Jurkat, Clone E6-1 (cell line): Measurements from ENCODE around the gene SOS2.
"Not testable (repeated sequence)": the region's sequence is repeated elsewhere in the genome, so short reads cannot be mapped to it uniquely, and the experiment has no call there.

ENCODE experiments used
- DNase-seq: peaks from one replicate; pipeline ENCODE4 v3.0.0-alpha.2; 2011; ENCODE audit warnings: low read depth, low spot score
- H3K4me3 ChIP-seq: 2 replicates; pipeline ENCODE4 v1.5.1; 2011; ENCODE audit warnings: mild to moderate bottlenecking, low read length, control low read depth, moderate library complexity

Gene SOS2

GRCh38 chr14:50091240-50091913, 140.0 kb downstream of the SOS2 start:
- no peak overlapping the region for H3K4me3 ChIP-seq
- DNase-seq = no peak

DNA sequence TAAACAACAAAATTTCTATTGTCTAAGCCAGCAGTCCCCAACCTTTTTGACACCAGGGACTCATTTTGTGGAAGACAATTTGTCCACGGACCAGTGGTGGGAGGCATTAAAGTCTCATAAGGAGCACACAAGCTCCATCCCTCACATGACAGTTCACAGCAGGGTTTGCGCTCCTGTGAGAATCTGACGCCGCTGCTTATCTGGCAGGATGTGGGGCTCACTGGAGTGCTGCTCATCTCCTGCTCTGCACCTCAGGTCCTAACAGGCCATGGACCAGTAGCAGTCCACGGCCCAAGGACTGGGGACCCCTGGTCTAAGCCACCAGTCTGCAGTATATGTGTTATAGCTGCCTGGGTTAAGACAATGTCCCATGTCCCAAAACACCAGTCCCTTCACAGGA, 142.2 kb downstream of the SOS2 start:
- no peak overlapping the region for H3K4me3 ChIP-seq
- DNase-seq = no peak

- DNase-seq = no peak
- H3K4me3 ChIP-seq = no peak overlapping the region
Measured at GRCh38 chr14:50088731-50089130, 142.6 kb downstream of the SOS2 start.

- H3K4me3 ChIP-seq = no peak overlapping the region
- DNase-seq = no peak
Measured at GRCh38 chr14:50088117-50088515, 143.3 kb downstream of the SOS2 start.

DNA sequence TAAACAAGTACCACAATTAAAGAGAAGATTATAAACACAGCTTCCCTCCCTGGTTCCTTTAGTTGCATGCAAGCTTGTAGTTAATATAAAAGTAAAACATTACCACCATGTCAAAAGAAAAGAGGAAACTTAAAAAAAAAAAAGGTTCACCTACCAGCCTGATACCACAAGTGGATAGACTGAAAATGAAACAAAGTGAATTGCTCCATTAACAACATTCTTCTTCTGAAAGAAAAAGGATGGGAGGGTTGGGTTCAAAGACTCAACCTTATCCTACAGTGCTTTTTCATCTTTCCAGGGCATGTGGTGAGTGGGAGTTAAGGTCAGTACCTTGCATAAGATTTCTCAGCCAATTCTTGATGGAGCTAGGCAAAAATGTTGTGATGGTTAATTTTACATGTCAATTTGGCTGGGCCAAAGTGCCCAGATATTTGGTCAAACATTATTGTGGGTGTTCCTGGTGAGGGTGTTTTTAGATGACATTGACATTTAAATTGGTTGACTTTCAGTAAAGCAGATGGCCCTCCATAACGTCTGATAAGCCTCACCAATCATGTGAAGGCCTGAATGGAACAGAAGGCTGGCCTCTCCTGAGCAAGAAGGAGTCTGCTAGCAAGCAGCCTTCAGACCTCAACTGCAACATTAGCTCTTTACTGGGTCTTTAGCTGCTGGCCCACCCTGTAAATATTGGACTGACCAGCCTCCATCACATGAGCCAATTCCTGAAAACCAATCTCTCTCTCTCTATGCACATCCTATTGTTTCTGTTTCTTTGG, 143.8 kb downstream of the SOS2 start:
- DNase-seq = peak; percentile 20
- no peak overlapping the region for H3K4me3 ChIP-seq

DNA sequence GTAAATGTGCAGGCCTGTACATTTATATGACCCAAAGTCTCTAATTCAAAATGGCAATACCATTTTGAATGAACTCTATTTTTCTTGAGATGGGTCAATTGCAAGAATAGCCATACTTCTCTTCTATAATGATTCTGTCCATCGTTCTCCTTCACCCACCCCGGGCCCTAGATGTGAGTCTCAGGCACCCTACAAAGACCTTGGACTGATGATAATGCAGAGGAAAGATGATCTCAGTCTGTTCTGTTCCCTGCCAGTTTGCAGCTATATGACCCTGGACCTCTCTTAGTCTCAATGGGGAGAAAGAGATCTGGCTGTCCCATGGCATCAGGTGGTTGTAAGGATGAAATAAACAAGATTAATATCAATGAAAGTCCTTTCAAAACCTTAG, 145.1 kb downstream of the SOS2 start:
- no peak for DNase-seq
- H3K4me3 ChIP-seq = no peak overlapping the region

GRCh38 chr14:50085570-50086320, 145.6 kb downstream of the SOS2 start:
- no peak for DNase-seq
- no peak overlapping the region for H3K4me3 ChIP-seq

GRCh38 chr14:50084666-50085065, 146.7 kb downstream of the SOS2 start:
- DNase-seq = no peak
- H3K4me3 ChIP-seq = no peak overlapping the region

GRCh38 chr14:50083467-50084337, 147.7 kb downstream of the SOS2 start:
- no peak overlapping the region for H3K4me3 ChIP-seq
- DNase-seq = no peak

DNA sequence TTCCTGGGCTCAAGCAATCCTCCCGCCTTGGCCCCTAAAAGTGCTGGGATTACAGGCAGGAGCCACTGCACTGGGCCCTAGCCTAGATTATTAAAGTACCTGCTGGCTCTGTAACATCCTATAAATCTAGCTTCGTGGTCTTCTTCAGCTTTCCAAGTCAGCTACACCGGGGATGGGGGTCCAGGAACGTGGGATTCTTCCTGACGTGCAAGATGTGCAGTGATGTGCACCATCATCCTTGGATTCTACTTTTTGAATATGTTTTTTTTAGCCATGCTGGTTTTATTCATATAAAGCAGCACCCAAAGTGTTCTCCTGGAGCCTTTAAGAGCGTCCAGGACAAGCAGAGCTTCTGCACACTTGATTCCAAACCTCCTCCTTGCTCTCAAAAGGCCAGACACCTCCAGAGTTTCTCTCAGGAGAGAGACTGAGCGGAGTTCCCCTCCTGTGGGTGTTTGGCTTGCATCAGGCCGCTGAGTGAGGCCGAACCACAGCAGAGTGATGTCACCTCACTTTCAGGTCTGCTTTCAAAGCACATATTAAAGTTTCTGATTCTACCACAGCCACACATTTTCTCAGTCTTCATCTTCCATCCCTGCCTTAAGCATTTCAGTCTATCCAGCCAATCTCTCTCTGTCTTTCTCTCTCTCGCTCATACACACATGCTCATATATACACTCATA, 148.5 kb downstream of the SOS2 start:
- H3K4me3 ChIP-seq = no peak overlapping the region
- no peak for DNase-seq

DNA sequence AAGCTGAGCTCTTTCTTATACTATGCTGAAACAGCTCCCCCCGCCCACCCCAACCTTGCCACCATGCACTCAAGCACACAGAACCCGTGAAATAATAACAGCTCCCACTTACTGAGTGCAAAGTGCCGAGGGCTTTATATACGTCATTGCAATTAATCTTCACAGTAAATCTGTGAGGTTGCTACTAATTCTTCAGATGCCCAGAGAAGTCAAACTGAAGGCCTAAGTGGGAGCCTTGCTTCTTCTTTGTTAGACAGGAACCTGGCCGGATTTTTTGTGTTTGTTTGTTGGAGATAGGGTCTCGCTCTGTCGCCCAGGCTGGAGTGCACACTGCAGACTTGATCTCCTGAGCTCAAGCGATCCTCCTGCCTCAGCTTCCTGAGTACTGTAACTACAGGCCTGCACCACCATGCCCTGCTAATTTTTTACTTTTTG, 149.1 kb downstream of the SOS2 start:
- DNase-seq = no peak
- no peak overlapping the region for H3K4me3 ChIP-seq

DNA sequence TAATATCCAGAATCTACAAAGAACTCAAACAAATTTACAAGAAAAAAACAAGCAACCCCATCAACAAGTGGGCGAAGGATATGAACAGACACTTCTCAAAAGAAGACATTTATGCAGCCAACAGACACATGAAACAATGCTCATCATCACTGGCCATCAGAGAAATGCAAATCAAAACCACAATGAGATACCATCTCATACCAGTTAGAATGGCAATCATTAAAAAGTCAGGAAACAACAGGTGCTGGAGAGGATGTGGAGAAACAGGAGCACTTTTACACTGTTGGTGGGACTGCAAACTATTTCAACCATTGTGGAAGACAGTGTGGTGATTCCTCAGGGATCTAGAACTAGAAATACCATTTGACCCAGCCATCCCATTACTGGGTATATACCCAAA, 152.3 kb downstream of the SOS2 start:
- not testable (repeated sequence) for H3K4me3 ChIP-seq, DNase-seq

DNA sequence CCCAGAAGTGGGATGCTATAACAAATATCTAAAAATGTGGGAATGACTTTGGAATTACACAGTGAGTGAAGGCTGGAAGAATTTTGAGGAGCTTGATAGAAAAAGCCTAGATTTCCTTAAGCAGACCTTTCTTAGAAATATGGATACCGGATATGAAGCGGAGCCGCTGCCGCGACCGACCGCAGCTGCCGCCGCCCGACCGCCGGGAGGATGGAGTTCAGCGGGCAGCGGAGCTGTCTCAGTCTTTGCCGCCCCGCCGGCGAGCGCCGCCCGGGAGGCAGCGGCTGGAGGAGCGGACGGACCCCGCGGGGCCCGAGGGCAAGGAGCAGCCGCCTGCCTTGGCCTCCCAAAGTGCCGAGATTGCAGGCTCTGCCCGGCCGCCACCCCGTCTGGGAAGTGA, 157.7 kb downstream of the SOS2 start:
- not testable (repeated sequence) for H3K4me3 ChIP-seq, DNase-seq

GRCh38 chr14:50072395-50072794, 159.0 kb downstream of the SOS2 start:
- no peak for DNase-seq
- no peak overlapping the region for H3K4me3 ChIP-seq

- no peak for DNase-seq
- H3K4me3 ChIP-seq = no peak overlapping the region
Measured at GRCh38 chr14:50070840-50071548, 160.4 kb downstream of the SOS2 start.

DNA sequence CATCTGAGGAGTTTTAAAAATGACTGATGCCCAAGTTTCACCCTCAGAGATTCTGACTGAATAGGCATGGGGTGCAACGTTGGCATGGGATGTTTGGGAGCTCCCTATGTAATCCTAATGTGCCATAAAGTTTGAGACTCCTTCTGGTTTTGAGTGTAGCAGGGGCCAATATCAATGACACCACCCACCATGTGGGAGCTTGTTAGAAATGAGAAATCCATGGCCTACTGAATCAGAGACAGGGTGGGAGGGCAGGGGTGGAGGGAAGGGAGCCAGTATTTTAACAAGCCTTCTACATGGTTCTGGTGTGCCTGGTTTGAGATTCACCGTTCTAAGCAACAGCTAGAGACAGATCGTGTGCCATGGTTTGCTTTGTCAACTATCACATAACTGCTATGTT, 161.1 kb downstream of the SOS2 start:
- no peak overlapping the region for H3K4me3 ChIP-seq
- no peak for DNase-seq

DNA sequence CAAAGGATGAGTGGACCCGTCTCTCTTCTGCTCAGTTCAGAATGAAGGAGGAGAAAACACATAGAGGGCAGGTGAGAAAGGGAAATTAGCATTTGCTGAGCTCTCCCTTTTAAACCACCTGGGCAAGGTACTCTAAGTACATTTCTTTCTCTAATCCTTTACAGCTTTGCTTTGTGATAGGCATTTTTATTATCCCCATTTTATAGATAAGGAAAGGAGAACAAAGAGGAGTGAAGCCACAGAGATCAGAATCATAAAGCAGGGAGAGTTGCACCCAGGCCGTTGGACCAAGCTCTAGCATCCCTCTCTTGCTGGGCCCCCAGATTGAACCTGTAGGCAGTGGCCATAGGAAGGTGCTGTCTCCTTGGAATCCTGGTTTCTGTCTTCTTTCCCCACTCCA, 162.1 kb downstream of the SOS2 start:
- no peak for DNase-seq
- no peak overlapping the region for H3K4me3 ChIP-seq

GRCh38 chr14:50068496-50068895, 162.9 kb downstream of the SOS2 start:
- H3K4me3 ChIP-seq = no peak overlapping the region
- DNase-seq = no peak
